HEK293T (cell line): ENCODE data around the gene NEO1.

Experiments used
- ARNT ChIP-seq: fragments of 450-650 bp; IDR thresholded peaks from 2 replicates; pipeline ENCODE4 v1.6.1; 2017; ENCODE audit warnings: mild to moderate bottlenecking
- BHLHE40 ChIP-seq: fragments of 450-650 bp; IDR thresholded peaks from 2 replicates; pipeline ENCODE4 v1.6.1; 2016; ENCODE audit warnings: mild to moderate bottlenecking, moderate library complexity, borderline replicate concordance
- ELF4 ChIP-seq: fragments of 450-650 bp; IDR thresholded peaks from 2 replicates; pipeline ENCODE4 v1.6.1; 2017; ENCODE audit warnings: antibody characterized with exemption
- FOXK2 ChIP-seq: fragments of 450-650 bp; IDR thresholded peaks from 2 replicates; pipeline ENCODE4 v1.6.1; 2016; ENCODE audit warnings: mild to moderate bottlenecking
- FOXM1 ChIP-seq: fragments of 450-650 bp; IDR thresholded peaks from 2 replicates; pipeline ENCODE4 v1.6.1; 2017; ENCODE audit warnings: mild to moderate bottlenecking, borderline replicate concordance
- HDGF ChIP-seq: fragments of 450-650 bp; IDR thresholded peaks from 2 replicates; pipeline ENCODE4 v1.6.1; 2017; ENCODE audit warnings: antibody characterized with exemption, borderline replicate concordance
- LEF1 ChIP-seq: fragments of 450-650 bp; IDR thresholded peaks from 2 replicates; pipeline ENCODE4 v1.6.1; 2017; ENCODE audit warnings: mild to moderate bottlenecking, borderline replicate concordance
- PKNOX1 ChIP-seq: fragments of 450-650 bp; IDR thresholded peaks from 2 replicates; pipeline ENCODE4 v1.6.1; 2016
- SP1 ChIP-seq: fragments of 450-650 bp; IDR thresholded peaks from 2 replicates; pipeline ENCODE4 v1.6.1; 2017
- SUZ12 ChIP-seq: fragments of 450-650 bp; IDR thresholded peaks from 2 replicates; pipeline ENCODE4 v1.6.1; 2016; ENCODE audit warnings: mild to moderate bottlenecking
- TARDBP ChIP-seq: fragments of 450-650 bp; IDR thresholded peaks from 2 replicates; pipeline ENCODE4 v1.6.1; 2016
- ZNF384 ChIP-seq: fragments of 450-650 bp; IDR thresholded peaks from 2 replicates; pipeline ENCODE4 v1.6.1; 2016

GRCh38 chr15:73354241-73354640, 302.0 kb downstream of the NEO1 start:
- TF ChIP-seq ELF4 (no peak), TARDBP (no peak), HDGF (no peak), LEF1 (no peak), SP1 (no peak), FOXM1 (no peak), FOXK2 (no peak), ZNF384 (no peak), PKNOX1 (no peak), BHLHE40 (no peak), ARNT (no peak), SUZ12 (no peak)
